Fibroblast of lung (primary cell): ENCODE data around the gene CENPP.

ENCODE experiments used
- CTCF ChIP-seq, 2 donors: IDR thresholded peaks in 1 of 2; conservative IDR thresholded peaks in 1 of 2; 1 replicate in 1 of 2; 2 replicates in 1 of 2; pipeline ENCODE4 v1.5.1; 2011 to 2012; ENCODE audit warnings: low read length in 2 of 2, control low read depth in 1 of 2, inconsistent platforms in 1 of 2, low read depth in 1 of 2, mild to moderate bottlenecking in 1 of 2
- EZH2 ChIP-seq: IDR thresholded peaks from 2 replicates; pipeline ENCODE4 v1.5.1; 2012; ENCODE audit warnings: low read length, control low read depth, mild to moderate bottlenecking; ENCODE audit errors: missing control alignments

GRCh38 chr9:92423612-92424011 lies 97.9 kb downstream of the CENPP start:
- TF ChIP-seq CTCF (conservative IDR thresholded peaks at IDR 0.05 in 1 of 2, IDR thresholded peaks at IDR 0.05 in 1 of 2; ENCODE audit: low read depth in 1 of 2, low read length in 2 of 2) = no peak
- TF ChIP-seq EZH2 = no peak
